Pons (tissue), 1 donor: ENCODE data around the gene CHL1.

ENCODE experiments used
- DNase-seq: peaks from one replicate; pipeline ENCODE4 v3.0.0-alpha.2; 2016; ENCODE audit warnings: low spot score

Gene CHL1

GRCh38 chr3:217099-217813 lies 20.7 kb downstream of the CHL1 start:
- no peak for DNase-seq

GRCh38 chr3:217948-218347 lies 21.4 kb downstream of the CHL1 start:
- no peak for DNase-seq

GRCh38 chr3:228442-229182 lies 32.0 kb downstream of the CHL1 start:
- DNase-seq, result no peak

DNA sequence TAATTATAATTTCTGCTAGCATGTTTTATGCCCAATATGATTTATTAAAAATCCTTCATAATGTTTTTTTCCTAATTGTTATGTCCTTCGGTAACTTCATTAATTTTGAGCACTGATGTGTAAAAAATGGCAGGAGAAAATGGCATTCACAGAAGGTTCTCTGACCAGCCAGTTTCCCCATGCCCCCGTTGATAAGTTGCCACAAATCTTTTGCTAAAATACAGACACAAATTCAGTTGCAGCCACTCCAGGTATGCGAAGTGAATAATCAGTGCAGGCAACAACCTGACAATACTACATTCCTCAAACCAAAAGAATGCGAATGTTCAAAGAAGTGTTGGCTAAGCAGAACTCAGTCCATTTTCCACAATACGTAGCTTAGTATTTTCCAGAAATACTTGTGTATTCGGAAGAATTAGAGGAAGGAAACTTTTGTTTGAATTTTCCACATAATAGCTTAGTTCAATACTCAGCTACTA lies 32.7 kb downstream of the CHL1 start:
- DNase-seq, result no peak

- DNase-seq, result no peak
These were observed 40.3 kb downstream of the CHL1 start for GRCh38 chr3:236881-237280.

DNA sequence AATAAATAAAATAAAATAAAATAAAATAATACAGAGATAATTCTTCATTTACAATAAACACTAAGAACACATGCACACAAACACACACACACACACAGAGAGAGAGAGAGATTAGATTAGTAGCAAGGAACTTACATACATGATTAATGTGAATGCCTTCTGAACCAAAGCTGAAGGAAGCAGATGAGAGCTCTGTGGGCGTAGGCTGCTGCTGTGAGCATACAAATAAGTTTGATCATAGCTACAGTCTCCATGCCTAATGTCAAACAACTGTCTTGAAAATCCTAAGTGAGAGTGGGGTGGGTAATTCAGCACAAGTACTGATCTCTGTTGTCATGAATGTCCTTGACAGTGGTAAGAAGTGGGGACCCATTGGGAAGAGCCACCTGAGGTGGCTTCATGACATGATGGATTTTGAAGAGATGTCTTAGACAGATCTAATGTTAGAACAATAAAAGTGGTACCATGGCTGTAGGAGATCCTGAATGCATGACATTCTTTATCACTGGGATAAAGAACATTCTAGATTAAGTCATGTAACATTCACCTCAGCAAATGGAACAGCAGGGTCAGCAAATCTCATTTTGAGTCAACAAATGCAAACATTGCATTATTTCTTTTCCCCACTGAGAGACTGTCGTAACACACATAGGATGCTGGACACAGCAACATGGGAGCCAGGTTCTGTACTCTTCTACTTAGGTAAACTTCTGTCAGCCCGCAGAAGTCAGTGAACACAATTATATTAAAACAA lies 46.2 kb downstream of the CHL1 start:
- no peak for DNase-seq

- DNase-seq, result peak; percentile 34
These were observed 46.8 kb downstream of the CHL1 start for GRCh38 chr3:243356-243725.

- no peak for DNase-seq
These were observed 47.5 kb downstream of the CHL1 start for GRCh38 chr3:244041-244440.

- DNase-seq, result no peak
These were observed 51.4 kb downstream of the CHL1 start for GRCh38 chr3:247916-248315.

DNA sequence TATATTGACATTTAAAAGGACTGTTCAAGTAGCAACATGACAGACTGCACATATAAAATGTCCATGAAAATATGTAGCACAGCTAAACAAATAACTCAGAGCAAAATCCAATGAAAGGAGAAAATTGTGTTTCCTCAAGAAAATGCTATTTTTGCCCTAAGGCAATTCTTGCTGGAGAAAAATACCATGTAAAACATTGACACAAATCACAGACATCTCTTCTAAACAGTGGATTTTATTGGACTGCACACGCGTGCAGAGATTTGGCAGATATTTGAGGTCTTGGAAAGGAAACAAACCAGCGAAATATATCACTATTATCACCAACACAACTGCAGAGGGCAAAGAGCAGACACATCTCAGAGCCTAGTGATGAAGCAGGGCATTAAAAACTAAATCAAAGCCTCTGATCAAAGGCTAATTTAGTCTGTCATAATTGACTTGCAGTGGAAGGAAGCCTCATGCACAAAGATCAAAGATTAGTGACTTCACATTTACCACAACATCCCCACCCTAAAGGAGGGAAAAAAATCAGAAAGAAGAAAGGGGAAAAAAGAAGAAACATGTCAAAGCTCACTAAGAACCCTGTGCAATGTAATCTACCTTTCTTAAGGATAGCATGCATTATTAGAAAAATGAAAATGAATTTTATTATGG lies 52.4 kb downstream of the CHL1 start:
- DNase-seq, result no peak

DNA sequence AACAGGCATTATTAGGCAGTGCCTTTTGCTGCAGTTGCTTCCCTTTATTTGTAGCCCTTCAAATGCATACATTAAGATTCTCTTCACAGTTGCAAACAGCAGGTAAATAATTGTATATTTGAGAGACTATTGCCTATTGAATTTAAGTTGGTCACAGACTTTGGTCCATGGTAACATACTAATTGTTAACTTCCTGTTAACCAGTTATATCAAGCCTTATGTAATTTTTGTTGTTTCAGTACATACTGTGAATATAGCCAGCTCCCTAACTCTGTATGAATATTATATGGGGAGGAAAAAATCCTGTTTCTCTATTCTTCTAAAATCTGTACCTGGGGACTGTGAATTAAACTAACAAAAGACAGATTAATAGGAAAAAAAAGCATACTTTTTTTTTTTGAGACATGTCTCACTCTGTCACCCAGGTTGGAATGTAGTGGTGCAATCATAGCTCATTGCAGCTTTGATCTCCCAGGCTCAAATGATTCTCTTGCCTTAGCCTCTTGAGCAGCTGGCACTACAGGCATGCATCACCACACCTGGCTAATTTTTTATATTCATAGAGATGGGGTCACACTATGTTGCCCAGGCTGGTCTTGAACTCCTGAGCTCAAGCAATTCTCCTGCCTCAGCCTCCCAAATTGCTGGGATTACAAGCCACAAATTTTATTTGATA lies 53.2 kb downstream of the CHL1 start:
- no peak for DNase-seq

- no peak for DNase-seq
These were observed 59.9 kb downstream of the CHL1 start for GRCh38 chr3:256501-256900.

GRCh38 chr3:257826-258225 lies 61.3 kb downstream of the CHL1 start:
- DNase-seq, result no peak

DNA sequence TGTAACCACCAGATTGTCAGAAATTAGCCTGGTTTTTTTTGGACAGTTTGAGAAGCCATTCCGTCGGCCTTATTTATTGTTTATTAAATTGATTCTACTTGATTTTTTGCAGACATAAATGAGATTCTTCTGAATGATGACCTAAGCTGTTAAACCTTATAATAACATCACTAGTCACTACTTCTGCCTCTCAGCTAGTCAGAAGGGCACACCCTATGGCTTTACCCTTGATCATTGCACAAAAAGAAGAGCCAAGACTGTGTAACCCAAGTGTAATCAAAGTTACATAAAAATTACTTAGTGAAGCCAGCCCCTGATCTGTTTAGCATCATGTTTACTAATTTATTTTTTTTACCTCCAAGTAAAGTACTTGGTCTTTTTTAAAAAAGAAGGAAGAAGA lies 64.3 kb downstream of the CHL1 start:
- DNase-seq, result no peak

DNA sequence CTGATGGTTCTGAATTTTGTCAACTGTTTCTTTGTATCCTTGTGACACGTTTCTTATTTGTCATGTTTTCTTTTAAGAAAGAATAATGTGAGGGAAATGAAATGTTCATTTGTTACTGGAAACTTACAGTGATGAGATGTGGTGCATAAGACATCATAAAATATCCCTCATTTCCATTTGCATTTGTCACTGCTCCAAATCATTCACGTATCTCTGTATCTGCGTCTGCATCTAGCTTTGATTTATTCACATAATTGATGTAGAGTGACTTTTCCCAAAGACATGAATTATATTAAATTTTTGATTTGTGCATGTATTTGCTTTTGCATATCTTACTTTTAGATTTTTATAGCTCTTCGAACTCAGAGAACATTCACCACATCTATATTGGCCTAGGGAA lies 66.8 kb downstream of the CHL1 start:
- no peak for DNase-seq

- no peak for DNase-seq
These were observed 68.0 kb downstream of the CHL1 start for GRCh38 chr3:264394-265156.

DNA sequence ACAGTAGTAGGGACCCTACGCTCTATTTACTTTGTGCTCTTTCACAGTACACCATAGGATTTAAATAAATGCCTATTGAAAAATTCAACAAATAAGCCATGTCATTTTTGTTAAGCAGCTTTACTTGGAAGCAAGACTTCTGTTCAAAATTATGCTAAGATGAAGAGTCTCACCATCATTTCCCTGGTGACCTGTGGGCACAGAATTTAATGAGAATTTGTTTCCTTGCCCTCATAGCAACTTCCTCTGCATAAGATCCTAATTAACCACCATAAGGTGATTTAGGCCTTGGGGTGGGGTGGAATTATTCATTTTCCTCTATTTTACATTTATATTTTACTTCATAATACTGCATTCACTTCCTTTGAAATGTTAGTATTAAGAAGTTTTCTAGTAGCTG lies 70.5 kb downstream of the CHL1 start:
- DNase-seq, result no peak

DNA sequence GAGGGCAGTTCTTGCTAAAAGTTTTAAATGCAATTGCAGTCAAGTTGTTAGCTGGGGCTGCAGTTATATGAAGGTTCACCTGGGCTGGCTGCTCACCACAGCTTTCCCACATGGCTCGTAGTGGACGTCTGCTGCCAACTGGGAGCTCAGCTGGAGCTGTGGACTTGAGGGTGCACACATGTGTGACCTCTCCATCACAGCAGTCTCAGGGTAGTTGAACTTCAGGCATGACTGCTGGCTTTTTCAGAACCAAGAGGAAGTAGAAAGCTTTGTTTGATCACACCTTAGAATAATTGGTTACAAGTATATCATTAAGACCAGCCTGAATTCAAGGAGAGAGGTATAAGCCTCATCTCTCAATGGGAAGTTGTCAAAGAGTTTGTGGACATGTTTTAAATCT lies 74.1 kb downstream of the CHL1 start:
- no peak for DNase-seq

DNA sequence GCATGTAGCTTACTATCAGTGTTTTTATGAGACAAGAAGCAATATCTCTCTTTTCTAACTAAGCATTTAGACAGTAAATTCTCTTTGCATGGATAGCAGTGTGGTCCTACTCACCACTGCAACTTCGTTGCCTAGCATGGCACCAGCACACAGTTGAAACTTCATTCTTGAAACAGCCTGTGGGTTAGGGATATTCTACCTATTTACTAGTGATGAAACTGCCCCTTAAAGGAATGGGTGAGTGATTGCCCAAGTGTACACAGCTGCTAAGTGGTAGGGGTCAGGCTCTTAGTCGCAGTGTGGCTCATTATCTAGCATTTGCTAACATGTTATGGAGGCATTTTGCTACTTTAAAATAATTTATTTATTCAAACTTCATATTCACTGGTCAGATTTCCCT lies 78.4 kb downstream of the CHL1 start:
- no peak for DNase-seq

DNA sequence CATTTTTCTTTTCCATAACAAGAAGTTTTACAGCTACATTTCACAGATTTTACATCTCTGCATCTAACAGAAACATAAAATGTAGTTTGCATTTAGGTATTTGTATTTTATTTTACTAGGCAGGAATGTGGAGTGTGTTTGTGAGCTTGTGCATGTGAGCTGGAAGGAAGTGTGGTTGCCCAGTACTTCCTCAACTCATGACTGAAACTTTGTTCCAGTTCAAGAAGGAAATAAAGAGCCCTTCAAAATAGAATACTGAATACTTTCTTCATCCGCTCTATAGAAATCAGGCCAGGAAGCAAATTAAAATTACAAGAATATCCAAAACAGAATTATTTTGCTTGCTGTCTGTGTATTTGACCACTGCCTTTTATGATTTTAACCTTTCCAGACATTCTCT lies 81.3 kb downstream of the CHL1 start:
- DNase-seq, result peak; percentile 49
